ENCODE results near the gene TM7SF2. TPM values are rescaled to one million over a fixed set of nuclear protein-coding genes. Genes with fewer than 3 reads are reported as not detected.

Gene TM7SF2
- total and polyA plus RNA-seq, 2 of the 13 experiments (the other 11 are each of a cell fraction or from before 2014, with no cell fraction given) = 56.0 to 66.9 TPM

- TF ChIP-seq KLF15 (CRISPR knock-in tag; IDR thresholded peaks at IDR 0.05; ENCODE audit: borderline replicate concordance) (no peak; the same call in 1 of the 2 replicates), ZNF652 (CRISPR knock-in tag; IDR thresholded peaks at IDR 0.05; ENCODE audit: borderline replicate concordance, low read depth) (no peak), ZNF296 (CRISPR knock-in tag; conservative IDR thresholded peaks at IDR 0.05) (no peak; the same call in 1 of the 2 replicates), SNAI1 (CRISPR knock-in tag; IDR thresholded peaks at IDR 0.05; ENCODE audit: borderline replicate concordance) (no peak), CREM (IDR thresholded peaks at IDR 0.05) (peak; percentile 94), CREM (CRISPR knock-in tag; IDR thresholded peaks at IDR 0.05) (no peak), PRDM15 (CRISPR knock-in tag; IDR thresholded peaks at IDR 0.05) (peak; percentile 28; the same call in 1 of the 2 replicates), KLF11 (CRISPR knock-in tag; IDR thresholded peaks at IDR 0.05) (no peak), EP300 (IDR thresholded peaks at IDR 0.05; ENCODE audit: low read depth in 2 of 2, low read length in 2 of 2) (0 out of 4 replicates have a peak, but pooled peaks of 1 of the 2 experiments have one; percentile 16), EP300 (CRISPR knock-in tag; IDR thresholded peaks at IDR 0.05; ENCODE audit: borderline replicate concordance) (no peak), ZBTB42 (CRISPR knock-in tag; IDR thresholded peaks at IDR 0.05) (peak; percentile 80; the same call in 1 of the 2 replicates), ZNF563 (CRISPR knock-in tag; IDR thresholded peaks at IDR 0.05) (peak; percentile 58), UBTF (CRISPR knock-in tag; IDR thresholded peaks at IDR 0.05) (peak; percentile 100), ZNF230 (CRISPR knock-in tag; IDR thresholded peaks at IDR 0.05) (peak; percentile 58; the same call in 1 of the 2 replicates), TRAFD1 (CRISPR knock-in tag; IDR thresholded peaks at IDR 0.05; ENCODE audit: borderline replicate concordance) (no peak), HHEX (CRISPR knock-in tag; IDR thresholded peaks at IDR 0.05) (no peak), DBP (CRISPR knock-in tag; IDR thresholded peaks at IDR 0.05; ENCODE audit: not compliant biosample characterization) (no peak), TERF1 (CRISPR knock-in tag; IDR thresholded peaks at IDR 0.05) (no peak)
Measured at GRCh38 chr11:65117206-65118096, 5.8 kb downstream of the TM7SF2 start, which contains the start of gene ZNHIT2 (continued).

Measured in HepG2 (cell line).